K562 (cell line): ENCODE measurements around the gene LMBR1L. TPM values are rescaled to one million over a fixed set of nuclear protein-coding genes. Genes with fewer than 3 reads are reported as not detected.
A peak's percentile ranks its signal among the peaks of the same experiment; 100 is the strongest.

Source experiments
- BRF2 ChIP-seq: IDR thresholded peaks from 3 replicates; pipeline ENCODE4 v1.6.1; 2011; ENCODE audit warnings: borderline replicate concordance, mild to moderate bottlenecking; ENCODE audit not compliant: insufficient read length, insufficient read depth
- CBFA2T3 ChIP-seq: fragments of 450-650 bp; IDR thresholded peaks from 2 replicates; pipeline ENCODE4 v1.6.1; 2017
- DPF2 ChIP-seq: fragments of 450-650 bp; IDR thresholded peaks from 2 replicates; pipeline ENCODE4 v1.6.1; 2016
- GTF2B ChIP-seq: IDR thresholded peaks from 2 replicates; pipeline ENCODE4 v1.6.1; 2011; ENCODE audit not compliant: insufficient read length; ENCODE audit errors: extremely low read depth
- HCFC1 ChIP-seq: IDR thresholded peaks from 2 replicates; pipeline ENCODE4 v1.6.1; 2012; ENCODE audit warnings: low read depth, low read length, improper control_type of control experiment
- HNRNPLL ChIP-seq: fragments of 200-400 bp; formaldehyde crosslinking; IDR thresholded peaks from 2 replicates; pipeline ENCODE4 v1.6.1; 2017; ENCODE audit warnings: low read length, low read depth, mild to moderate bottlenecking; ENCODE audit not compliant: poor library complexity, severe bottlenecking
- JUND ChIP-seq, 2 experiments: IDR thresholded peaks; 2 replicates in 1 of 2; 3 replicates in 1 of 2; pipeline ENCODE4 v1.6.1; 2011; ENCODE audit warnings: borderline replicate concordance in 2 of 2, low read depth in 2 of 2, low read length in 2 of 2, improper control_type of control experiment in 1 of 2, missing biosample characterization in 1 of 2, missing genetic modification characterization in 1 of 2, missing genetic modification reagents in 1 of 2
- KLF1 ChIP-seq: fragments of 450-650 bp; IDR thresholded peaks from 2 replicates; pipeline ENCODE4 v1.6.1; 2016; ENCODE audit warnings: missing genetic modification characterization, missing compliant biosample characterization
- KLF13 ChIP-seq: fragments of 450-650 bp; IDR thresholded peaks from 2 replicates; pipeline ENCODE4 v1.6.1; 2016; ENCODE audit warnings: missing genetic modification characterization, low read depth, mild to moderate bottlenecking, missing compliant biosample characterization, moderate library complexity, borderline replicate concordance
- PKNOX1 ChIP-seq: fragments of 450-650 bp; IDR thresholded peaks from 2 replicates; pipeline ENCODE4 v1.6.1; 2016
- THRB ChIP-seq: fragments of 450-650 bp; formaldehyde crosslinking; conservative IDR thresholded peaks from 2 replicates; pipeline ENCODE4 v1.4.0; 2022; ENCODE audit warnings: mild to moderate bottlenecking, missing genetic modification characterization
- ZBTB17 ChIP-seq: fragments of 450-650 bp; formaldehyde crosslinking; IDR thresholded peaks from 2 replicates; pipeline ENCODE4 v1.4.0; 2020; ENCODE audit warnings: mild to moderate bottlenecking
- ZC3H4 ChIP-seq: sonication (generic); formaldehyde crosslinking; IDR thresholded peaks from 2 replicates; pipeline ENCODE4 v1.9.0; 2021; ENCODE audit warnings: missing genetic modification reagents, borderline replicate concordance
- ZNF197 ChIP-seq: fragments of 200-800 bp; sonication (Bioruptor generic); IDR thresholded peaks from 2 replicates; pipeline ENCODE4 v1.6.1; 2016; ENCODE audit warnings: low read depth, missing genetic modification characterization, missing compliant biosample characterization
- ZNF57 ChIP-seq: fragments of 450-650 bp; formaldehyde crosslinking; IDR thresholded peaks from 2 replicates; pipeline ENCODE4 v1.4.0; 2020; ENCODE audit warnings: mild to moderate bottlenecking, moderate library complexity
- ZNF75A ChIP-seq: fragments of 450-650 bp; formaldehyde crosslinking; IDR thresholded peaks from 2 replicates; pipeline ENCODE4 v1.4.0; 2020; ENCODE audit warnings: mild to moderate bottlenecking
- polyA plus RNA-seq, 8 experiments: library from polyadenylated mRNA; depleted of rRNA in 4 of 8; stranded (reverse) in 5 of 8; unstranded in 3 of 8; fragments of >200 nt; fragmentation: Nextera tagmentation in 2 of 8; fragmentation: Illumina TruSeq in 1 of 8; extraction: Ambion mirVana in 2 of 8; extraction: Trizol in 1 of 8; gene quantifications; 2 replicates each; pipeline versions ENCODE4 v1.2.1 to v1.2.3, GENCODE V29; 2011 to 2014; ENCODE audit warnings: inconsistent platforms in 1 of 8, missing spikeins in 1 of 8
- total RNA-seq, 7 experiments: library from RNA; depleted of rRNA in 6 of 7; stranded (reverse); fragments of >200 nt in 6 of 7; fragmentation: Illumina TruSeq in 2 of 7; extraction: Trizol in 2 of 7; gene quantifications; 2 replicates each; pipeline versions ENCODE4 v1.2.1 to v1.2.3, GENCODE V29; 2011 to 2021; ENCODE audit warnings: low replicate concordance in 1 of 7
- TF ChIP-seq, protein P1 (sequence below): fragments of 450-650 bp; IDR thresholded peaks from 2 replicates; pipeline ENCODE4 v1.6.1; 2016; ENCODE audit warnings: missing biosample characterization, missing genetic modification characterization
- TF ChIP-seq, protein P2 (sequence below): sonication (generic); formaldehyde crosslinking; IDR thresholded peaks from 2 replicates; pipeline ENCODE4 v1.9.0; 2022; ENCODE audit warnings: mild to moderate bottlenecking, missing genetic modification reagents
- TF ChIP-seq, protein P3 (sequence below): sonication (generic); formaldehyde crosslinking; IDR thresholded peaks from 2 replicates; pipeline ENCODE4 v1.8.0; 2022; ENCODE audit warnings: mild to moderate bottlenecking, missing genetic modification reagents

LMBR1L gene
- total and polyA plus RNA-seq, 9 of the 15 experiments (the other 6 are each of a cell fraction or from before 2014, with no cell fraction given), result 2.5 to 57.0 (median 31.1) TPM

DNA sequence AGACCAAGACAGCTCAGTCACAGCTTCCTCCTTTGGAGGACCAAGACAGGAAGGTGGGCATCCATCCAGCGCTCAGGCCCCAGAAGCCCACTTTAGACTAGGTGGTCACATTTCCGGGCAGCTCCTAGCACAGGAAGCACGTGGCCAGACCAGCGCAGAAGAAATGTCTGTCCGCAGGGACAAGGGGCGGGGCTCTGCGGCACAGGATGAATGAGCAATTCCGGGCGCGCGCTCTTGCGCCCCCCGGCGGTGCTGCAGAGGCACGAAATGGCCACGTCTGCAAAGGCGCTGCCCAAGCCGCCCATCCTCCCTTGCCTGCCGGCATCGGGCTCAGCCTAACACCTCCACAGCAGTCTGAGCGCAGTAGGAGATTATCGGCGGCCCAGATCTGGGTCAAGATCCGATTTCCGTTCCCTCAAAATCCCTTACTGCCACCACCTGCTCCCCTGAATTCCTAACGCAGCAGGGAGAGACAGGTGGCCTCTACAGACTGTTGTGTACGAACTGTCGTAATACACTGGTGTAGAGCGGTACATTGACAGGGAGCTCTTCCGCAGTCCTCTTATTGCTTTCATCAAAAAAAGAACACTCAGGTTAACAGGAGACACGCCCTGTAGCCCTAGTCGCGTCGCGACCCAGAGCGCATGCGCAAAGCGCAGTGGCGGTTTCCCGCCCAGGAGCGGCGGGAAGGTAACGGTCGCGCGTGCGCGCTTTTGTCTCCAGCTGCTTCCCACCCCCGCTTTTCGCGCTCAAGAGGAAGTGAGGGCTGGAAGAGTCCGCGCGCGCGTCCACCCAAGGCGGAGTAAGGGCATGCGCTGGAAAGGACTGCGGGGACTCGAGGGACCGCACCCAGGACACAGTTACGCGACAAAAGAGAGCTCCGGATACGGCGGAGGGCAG, 19.8 kb upstream of the LMBR1L start (continued):
- TF ChIP-seq PKNOX1 (peak; percentile 30; the same call in 1 of the 2 replicates), ZNF75A (CRISPR knock-in tag) (peak; percentile 53; the same call in 1 of the 2 replicates), ZNF57 (CRISPR knock-in tag) (no peak), JUND (IDR thresholded peaks at IDR 0.05; ENCODE audit: borderline replicate concordance, low read depth, low read length) (no peak), JUND (tag; IDR thresholded peaks at IDR 0.05; ENCODE audit: borderline replicate concordance, low read depth, low read length) (peak; percentile 57; the same call in 1 of the 3 replicates), ZBTB17 (CRISPR knock-in tag) (peak; percentile 80), BRF2 (no peak), ZC3H4 (CRISPR knock-in tag) (peak; percentile 84; the same call in 1 of the 2 replicates), THRB (no peak), DPF2 (peak; percentile 60; the same call in 1 of the 2 replicates), ZNF197 (CRISPR knock-in tag) (no peak; the same call in 1 of the 2 replicates), CBFA2T3 (peak; percentile 24; the same call in 1 of the 2 replicates), HNRNPLL (no peak), KLF1 (tag) (peak; percentile 64; the same call in 1 of the 2 replicates), HCFC1 (peak; percentile 48), KLF13 (tag) (peak; percentile 91), GTF2B (no peak)
- TF ChIP-seq, protein P1, sequence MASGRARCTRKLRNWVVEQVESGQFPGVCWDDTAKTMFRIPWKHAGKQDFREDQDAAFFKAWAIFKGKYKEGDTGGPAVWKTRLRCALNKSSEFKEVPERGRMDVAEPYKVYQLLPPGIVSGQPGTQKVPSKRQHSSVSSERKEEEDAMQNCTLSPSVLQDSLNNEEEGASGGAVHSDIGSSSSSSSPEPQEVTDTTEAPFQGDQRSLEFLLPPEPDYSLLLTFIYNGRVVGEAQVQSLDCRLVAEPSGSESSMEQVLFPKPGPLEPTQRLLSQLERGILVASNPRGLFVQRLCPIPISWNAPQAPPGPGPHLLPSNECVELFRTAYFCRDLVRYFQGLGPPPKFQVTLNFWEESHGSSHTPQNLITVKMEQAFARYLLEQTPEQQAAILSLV, result no peak
- TF ChIP-seq, protein P2, sequence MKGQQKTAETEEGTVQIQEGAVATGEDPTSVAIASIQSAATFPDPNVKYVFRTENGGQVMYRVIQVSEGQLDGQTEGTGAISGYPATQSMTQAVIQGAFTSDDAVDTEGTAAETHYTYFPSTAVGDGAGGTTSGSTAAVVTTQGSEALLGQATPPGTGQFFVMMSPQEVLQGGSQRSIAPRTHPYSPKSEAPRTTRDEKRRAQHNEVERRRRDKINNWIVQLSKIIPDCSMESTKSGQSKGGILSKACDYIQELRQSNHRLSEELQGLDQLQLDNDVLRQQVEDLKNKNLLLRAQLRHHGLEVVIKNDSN, result peak; percentile 91
- TF ChIP-seq, protein P3, sequence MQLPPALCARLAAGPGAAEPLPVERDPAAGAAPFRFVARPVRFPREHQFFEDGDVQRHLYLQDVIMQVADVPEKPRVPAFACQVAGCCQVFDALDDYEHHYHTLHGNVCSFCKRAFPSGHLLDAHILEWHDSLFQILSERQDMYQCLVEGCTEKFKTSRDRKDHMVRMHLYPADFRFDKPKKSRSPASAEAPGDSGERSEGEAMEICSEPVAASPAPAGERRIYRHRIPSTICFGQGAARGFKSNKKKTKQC (CRISPR knock-in tag), result no peak; the same call in 1 of the 2 replicates
